KG1 (cell line): Measurements from ENCODE around the gene ALK.

Source experiments
- DNase-seq: peaks from one replicate; lab custom pipeline; 2025; lab: John Stamatoyannopoulos, UW

The ALK gene

DNA sequence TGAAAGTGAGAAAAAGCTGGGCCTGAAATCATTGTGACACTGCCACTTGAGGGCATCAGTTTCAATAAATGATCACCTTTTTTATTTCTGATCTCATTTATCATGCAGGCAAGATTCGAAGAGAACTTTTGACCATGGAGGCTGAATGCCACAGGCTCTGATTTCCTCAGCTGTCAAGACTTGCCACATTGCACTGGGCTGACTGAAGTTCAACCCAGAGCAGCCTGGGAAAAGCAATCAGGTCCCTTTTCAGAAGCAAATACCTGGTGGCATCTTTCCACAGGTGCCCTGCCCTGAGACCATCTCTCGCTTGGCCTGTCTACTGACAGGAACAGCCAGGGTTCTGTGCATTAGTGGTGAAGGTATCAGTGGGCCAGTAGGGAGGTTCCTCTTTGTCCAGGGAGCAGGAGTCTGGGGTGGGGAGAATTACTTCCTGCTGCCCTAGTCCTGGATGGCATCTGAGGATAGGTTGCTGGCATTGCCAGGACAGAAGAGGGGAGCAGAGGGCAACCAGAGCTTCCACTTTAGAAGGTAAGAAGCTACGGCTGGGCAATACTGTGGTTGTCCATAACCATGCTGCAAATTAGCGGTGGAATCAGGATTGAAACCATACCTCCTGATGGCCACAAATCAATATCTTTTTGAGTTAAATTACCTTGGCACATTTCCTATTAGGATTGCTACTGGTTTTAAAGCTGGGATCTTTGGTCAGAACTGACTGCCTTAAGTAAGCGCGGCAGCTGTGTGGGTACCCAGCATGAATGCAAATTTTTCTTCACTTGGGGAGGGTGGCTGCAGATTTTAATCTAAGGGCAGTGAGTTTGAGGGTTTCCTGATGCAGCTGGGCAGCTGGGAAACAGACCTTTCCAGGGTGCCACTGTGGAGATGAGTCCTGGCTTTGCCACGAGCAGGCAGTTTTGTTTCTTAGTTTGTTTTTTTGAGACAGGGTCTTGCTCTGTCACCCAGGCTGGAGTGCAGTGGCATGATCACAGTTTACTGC lies 394.5 kb downstream of the ALK start:
- DNase-seq: no peak

DNA sequence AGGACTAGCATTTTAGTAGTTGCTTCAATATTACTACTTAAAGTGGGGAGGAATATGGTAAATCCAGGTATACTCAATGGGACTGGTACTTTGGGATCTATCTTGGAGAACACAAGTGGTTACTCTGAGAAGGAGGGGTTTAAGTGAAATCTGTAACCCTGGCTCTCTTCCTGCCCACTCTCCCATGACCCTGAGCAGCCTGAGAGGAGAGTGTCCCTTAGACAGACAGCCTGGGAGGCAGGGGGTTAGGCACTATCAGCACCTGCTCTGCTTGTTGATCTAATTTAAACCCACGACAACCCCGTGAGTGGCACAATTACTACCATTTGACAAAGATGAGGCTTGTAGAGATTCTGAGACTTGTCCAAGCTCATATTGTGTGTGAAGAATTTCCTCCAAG lies 395.5 kb downstream of the ALK start:
- DNase-seq: no peak

DNA sequence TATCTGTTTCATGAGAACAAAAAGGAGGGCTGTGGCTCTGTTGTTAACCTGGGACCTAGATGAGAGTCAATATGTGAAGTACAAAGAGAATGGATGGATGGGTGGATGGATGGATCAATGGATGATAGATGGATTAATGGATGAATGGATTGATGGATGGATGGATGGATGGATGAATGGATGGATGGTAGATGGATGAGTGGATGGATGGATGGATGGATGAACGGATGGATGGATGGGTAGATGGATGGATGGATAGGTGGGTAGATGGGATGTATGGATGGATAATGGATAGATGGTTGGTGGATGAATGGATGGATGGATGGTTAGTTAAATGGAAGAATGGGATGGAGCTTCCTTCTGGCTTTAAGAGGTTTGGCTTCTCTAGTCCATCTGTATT lies 396.7 kb downstream of the ALK start:
- DNase-seq: no peak

DNA sequence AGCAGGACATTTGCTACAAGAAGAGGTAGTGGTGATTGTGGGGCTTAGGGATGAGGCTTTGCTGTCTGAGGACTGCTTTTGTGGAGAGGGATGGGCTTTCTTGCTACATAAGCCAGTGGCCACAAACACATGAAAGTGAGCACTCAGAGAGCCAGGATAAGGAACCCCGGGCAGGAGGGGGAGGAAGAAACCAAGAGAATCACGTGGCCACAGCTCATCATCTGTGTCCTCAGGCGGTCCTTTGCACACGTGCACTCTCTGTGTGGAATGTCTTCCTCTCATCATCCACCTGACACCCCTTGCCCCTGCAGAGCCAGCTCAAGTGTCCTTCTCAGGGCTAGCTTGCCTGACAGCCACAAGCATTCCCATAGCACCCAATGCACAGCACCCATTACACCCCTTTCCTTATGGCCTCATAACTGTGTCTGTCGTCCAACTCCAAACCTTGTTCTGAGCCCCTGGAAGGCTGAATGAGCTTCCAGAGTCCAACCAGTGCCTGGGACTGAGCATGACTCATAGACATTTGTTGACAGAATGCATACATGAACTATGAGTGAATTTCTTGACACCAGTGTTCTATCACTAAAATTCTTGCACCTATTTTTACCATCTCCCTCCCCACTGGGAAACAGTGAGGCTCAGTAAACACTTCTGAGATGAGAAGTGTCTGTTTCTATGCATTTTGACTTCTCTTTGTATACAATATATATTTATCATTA lies 398.3 kb downstream of the ALK start:
- DNase-seq: no peak

DNA sequence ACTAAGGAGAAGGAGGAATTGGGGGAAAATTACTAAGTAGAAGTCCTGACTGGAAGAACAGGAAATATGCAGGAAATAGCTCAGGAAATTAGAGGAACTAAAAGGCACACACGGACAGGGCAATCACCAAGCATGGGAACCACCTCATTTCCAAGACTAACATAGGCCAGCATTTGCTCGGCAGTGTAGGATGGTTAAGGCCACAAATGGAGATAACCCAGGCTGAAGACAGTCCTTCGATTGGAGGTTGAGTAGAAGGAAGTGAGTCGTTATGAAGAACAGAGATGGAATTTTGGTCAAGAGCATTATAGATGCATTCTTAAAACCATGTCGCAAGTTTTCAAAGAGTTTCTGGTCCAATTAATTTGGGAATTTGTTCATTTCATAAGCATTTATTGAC lies 401.4 kb downstream of the ALK start:
- no peak for DNase-seq

DNA sequence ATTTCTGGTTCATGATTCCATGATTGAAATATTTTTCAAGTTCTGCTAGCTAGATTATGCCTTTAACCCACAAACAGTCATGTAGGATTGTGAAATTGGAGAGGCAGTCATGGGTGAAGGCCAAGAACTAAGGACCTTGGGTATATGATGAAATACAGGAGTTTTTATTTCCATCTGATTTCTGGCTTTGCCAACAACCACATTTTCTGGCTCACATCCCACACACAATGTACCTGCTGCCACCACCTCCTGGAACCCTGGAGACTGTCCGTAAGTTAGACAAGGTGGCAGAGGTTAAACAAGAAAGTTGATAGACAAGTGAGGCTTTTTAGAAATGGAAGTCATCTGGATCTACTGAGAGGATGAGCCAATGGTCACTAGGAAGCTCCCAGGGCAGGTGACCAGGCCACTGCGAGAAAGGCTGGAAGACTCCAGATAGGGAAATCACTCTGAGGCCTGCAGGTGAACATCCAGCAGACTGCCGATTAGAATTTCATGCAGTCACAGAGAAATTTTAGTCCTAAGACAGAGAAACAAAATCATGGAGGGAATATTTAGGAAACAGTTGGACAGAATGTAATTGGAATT lies 402.0 kb downstream of the ALK start:
- no peak for DNase-seq

DNA sequence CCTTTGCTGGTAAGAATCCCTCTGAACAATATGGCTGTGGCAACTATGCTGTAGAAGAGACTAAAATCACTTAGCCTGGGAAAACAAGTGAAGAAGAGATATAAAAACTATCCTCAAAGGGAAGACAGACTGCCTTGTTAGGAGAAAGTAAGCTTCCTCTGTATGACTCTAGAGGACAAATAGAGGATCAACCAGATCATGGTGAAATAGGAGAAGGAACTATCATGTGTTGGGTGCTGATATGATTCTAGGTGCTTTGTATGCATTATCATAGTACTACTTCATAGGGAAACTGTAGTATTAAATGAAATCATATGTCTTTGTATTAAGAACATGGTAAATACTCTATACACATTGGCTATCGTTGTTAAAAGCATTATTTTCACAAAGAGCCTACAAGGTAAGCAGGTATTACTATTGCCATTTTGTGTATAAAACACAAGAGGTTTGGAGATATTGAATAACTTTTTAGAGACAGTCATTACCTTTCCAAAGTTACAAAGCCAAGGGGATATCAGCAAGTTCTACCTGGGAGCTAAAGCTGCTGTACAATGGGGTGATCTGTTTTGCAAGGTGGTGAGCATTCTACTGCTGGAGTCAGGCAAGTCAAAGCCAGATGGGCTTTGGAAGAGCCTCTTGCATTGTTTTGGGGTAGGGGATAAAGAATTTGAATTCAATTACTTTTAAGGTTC lies 402.6 kb downstream of the ALK start:
- no peak for DNase-seq

DNA sequence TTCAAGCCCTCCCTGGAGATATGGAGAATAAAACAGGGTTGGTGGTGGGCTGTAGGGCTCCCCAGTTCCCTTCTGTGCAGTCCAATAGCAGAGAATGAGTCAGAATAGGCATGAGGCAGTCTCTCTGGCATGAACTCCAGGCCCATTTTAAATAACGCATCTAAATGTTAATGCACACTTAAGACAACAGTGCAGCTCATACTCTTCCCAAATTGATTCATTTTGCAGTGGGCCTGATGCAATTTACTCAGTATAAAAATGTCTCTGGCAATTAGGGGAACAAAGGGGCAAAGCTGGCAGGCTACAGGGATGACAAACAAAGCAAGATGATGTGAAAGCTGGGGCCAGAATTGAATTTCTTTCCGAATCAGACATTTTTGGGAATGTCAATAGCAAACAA lies 403.4 kb downstream of the ALK start:
- DNase-seq: no peak

DNA sequence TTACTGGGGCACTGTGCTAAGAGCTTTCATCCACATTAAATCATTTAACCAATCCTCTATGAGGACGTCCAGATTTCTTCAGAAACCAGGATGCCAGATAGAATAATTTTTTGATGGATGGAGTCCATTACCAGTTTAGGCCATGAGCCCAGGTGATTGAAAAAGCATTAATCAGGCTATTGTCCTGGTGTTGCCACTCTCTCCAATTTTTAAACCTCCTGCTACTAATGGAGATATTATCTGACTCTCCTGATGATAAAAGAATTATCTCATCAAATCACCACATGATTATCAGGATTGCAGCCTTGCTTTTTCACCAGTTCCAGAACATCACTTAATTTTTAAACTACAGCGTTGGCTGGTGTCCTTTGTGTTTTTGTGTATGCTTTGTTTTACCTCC lies 404.0 kb downstream of the ALK start:
- DNase-seq: no peak

DNA sequence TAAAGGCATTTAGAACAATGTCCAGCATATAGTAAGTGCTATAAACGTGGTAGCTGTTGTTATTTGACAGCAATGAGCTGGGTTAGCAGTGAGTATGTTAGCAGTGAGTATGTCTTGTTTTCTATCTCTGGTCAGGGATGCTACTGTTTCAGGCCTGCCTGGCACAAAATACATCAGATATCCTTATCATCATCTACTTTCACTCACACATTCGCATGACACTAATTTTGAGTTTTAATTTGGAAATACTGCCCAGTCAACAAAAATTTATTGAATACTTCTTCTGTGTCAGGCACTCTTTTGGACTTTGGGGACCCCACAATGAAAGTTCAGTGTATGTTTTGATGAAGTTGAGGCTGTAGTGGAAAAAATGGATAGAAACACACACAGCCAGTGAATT lies 404.6 kb downstream of the ALK start:
- no peak for DNase-seq

DNA sequence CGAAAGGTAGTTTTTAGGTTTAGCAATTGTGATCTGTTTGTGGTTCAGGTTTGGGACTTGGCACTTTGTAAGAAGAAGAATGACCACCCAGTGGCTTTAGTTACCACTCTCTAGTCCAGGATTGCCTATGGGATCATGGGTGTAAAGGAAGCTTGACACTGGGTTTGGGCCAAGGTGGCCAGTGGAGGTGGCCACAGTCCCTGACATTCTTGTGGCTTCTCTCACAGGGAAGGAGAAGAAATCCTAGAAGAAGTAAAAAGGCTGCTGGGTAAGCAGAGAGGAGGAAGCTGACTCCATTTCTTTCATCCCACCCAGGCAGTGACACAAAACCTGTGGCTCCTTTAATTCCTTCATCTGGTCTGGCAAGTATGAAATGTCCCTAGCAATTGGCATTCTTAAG lies 411.5 kb downstream of the ALK start:
- no peak for DNase-seq

DNA sequence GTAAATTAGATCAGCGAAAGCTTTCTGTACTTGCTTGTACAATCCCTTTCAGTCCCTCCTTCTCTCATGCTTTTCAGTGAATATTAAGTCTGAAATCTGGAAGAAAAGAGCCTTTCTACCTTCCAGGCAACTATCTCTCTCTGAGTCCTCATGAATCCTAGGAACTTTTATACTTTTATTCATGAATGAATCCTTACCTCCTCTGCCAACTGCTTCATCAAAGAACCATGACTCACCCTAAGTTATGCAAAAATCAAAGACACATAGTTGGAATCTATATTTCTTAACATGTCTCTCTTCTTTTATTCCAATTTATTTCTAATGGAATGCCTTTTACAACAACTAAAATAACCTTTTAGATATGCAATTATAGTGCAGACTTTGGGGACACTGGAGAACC lies 412.0 kb downstream of the ALK start:
- no peak for DNase-seq

DNA sequence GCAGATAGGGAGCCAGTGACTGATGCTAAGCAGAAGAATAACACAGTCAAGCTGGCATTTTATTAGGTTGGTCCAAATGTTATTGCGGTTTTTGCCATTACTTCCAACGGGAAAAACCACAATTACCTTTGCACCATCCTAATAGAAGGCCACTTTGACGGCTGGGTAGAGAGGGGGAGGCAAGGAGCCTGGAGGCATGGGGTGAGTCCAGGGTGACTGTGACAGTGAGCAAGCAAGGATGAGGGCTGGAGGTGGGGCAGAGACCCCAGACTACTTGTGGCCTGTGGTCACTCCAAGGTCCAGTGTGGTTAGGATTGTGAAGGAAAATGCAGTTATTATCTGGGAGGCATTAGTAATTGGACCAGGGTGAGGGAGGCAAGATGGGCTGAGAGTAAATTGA lies 416.6 kb downstream of the ALK start:
- DNase-seq: no peak

DNA sequence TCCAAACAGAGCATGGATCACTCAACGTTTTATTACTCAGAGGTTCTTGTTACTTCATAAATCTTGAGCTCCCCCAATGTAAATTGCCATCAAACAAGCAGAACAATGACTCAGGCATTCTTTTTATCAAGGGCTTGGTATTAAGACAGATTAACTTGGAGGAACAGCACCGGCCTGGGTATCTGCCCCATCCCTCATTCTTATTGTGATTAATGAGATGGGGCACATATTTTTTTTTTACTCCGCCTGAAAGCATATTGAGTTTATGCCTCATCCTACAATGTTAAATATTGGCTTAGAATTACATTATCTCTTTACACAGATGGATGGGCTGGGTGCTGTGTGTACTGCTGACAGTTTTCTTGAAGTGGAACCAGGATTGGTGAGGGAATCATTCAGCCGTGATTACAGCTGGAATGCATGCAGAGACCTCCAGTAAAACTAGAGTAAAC lies 418.9 kb downstream of the ALK start:
- DNase-seq: no peak

DNA sequence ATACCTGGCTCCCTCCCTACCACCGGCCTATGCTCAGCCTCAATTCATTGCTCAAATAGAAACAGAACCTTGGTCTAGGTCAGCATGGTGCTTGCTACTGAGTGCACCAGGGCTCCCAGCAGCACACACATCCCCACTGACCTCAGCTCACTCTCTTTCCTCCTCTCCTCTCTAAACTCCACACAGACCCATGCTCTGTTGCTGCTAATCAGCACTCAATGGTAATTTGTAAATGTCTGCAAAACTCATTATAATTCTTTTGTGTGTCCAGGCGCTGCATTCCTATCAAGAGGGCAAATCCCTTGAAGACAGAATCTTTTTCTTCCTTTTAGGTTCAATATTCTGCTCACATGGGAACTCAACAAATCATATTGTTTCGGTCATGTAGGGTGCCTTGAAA lies 424.0 kb downstream of the ALK start:
- DNase-seq: no peak

DNA sequence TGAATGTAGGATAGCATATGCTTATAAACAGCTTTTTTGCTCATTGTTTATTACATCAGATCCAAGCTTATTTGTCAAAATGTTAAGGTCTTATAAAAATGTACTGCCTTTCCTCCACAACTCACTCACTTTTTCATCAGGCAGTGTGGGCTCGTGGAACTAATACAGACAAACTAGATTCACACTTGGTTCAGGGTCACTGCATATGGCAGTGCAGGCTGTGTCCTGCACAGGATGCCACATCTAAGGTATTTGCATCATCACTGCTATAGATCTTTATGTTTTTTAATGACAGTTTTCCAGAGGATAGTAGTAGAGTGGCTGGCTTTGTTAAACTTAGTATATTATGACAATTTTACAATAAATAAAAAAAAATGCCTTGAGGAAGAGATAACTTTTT lies 425.2 kb downstream of the ALK start:
- no peak for DNase-seq

DNA sequence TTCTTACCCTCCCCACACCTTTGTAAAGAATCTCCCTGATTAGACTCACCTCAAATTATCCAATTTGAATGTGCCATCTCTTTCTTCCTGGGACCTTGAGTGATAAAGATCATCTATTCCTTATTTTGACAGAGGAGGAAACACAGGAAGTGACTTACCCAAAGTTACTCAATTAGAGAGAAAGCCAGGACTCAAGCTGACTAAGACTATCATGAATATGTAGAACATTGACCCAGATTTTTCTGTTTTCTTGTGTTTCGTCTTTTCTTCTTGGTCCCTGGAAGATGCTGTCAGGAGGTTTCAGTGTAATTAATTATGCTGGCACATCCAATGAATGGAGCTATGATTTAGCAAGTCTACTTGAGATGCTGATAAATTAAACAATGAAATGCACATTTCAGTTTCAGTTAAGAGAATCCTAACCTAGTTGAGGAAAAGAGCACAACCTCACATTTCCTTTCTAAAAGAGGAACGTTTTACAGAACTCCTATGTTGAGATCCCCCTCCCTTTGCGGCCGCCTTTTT lies 425.8 kb downstream of the ALK start:
- DNase-seq: no peak

DNA sequence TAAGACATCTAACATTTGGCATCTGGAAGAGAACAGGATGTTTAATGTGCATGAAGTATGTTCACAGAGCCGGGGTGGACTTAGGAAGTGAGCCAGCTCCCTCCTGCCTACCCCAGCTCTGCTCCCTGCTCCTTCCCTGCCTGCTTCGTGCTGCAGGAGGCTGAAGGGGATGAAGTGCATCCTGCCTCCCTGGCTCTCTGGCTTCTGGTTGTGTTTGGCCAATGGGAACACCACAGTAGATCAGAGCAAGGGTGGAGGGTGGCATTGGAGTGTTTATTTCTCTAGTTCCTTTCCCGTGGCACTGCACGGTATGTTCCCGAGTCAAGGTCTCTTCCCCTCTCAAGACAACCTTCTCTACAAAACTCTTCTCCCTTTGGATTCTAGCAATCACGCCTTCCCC lies 426.3 kb downstream of the ALK start:
- DNase-seq: no peak

DNA sequence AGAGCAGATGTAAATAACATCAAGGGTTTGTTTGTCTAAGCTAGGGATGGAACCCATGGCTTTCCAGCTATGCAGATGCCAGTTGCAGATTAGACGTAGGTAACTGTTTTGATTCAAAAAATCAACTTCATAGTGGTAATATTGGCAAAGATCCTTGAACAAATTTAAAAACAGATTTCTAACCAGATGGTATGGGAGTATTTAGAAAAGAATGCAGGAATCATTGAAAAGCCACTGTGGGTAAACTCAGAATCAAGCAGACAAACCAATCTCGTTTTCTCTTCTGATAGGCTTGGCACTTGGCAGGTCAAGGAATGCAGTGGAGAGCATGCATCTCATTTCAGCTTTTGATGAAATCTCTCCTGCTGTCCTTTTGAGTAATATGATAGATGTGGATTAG lies 428.7 kb downstream of the ALK start:
- DNase-seq: no peak

DNA sequence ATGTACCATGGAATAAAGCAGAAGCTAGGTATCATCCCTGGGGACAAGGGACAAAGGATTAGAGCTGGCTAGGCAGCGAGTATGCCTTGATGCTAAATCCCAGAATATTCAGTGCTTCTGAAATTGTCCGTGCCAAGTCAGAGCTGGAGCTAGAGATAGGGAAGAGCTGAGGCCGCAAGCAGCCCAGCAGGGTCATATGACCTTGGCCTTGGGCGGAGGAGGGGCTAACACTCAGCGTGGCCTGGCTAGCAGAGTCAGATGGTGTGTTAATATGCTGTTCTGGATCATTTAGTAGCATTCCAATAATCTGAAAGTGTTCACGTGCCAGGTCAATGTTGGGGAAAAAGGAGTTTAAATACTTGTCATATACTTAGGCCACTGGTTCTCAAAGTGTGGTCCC lies 431.3 kb downstream of the ALK start:
- DNase-seq: no peak

DNA sequence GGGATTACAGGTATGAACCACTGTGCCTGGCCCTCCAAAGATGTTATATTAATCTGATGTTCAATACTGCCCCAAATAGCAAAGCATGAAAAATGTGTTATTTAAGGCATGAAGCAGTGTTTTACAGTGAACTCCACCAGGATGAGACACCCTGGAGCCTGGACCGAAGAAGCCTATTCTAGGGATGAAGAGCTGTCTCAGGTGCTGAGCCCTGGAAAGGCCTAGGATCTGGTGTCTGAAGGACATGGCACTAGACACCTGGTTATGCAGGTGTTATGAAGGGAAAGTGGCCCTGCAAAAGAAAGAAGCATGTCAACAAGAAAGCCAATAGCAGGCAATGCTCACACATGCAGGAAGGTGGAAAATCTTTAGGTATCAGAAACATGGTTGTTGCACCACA lies 431.8 kb downstream of the ALK start:
- no peak for DNase-seq

DNA sequence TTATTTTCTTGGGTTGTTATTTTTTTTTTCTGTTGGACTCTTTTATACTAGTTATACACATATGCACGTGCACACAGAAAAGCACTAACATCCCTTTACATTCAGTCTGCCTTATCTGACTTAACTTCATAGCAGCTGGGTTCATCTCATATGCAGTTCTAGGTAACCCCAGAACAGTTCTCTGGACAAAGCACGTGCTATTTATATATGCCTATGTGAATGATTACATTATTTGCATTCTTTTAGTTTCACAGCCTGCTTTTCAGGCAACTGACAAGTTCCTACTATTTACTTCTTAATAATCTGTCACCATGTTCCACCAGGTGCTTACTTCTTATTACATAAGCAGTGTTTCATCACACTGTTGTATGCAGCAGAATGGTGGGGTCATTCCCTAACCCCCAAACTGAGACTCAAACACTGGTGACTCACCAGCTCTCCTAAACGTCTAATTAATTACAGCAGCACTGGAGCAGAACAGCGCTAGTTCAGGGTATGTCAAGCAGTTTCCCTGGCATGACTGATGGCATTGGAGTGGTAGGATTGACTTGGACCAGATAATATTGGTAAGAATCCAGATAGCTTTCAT lies 433.3 kb downstream of the ALK start:
- DNase-seq: no peak
